ENCODE results near the gene ZDHHC14. TPM values are rescaled to one million over a fixed set of nuclear protein-coding genes. Genes with fewer than 3 reads are reported as not detected.
A peak's percentile ranks its signal among the peaks of the same experiment; 100 is the strongest.

ZDHHC14 gene
- total and polyA plus RNA-seq, 4 donors: 4.3 to 18.3 (median 8.9) TPM

DNA sequence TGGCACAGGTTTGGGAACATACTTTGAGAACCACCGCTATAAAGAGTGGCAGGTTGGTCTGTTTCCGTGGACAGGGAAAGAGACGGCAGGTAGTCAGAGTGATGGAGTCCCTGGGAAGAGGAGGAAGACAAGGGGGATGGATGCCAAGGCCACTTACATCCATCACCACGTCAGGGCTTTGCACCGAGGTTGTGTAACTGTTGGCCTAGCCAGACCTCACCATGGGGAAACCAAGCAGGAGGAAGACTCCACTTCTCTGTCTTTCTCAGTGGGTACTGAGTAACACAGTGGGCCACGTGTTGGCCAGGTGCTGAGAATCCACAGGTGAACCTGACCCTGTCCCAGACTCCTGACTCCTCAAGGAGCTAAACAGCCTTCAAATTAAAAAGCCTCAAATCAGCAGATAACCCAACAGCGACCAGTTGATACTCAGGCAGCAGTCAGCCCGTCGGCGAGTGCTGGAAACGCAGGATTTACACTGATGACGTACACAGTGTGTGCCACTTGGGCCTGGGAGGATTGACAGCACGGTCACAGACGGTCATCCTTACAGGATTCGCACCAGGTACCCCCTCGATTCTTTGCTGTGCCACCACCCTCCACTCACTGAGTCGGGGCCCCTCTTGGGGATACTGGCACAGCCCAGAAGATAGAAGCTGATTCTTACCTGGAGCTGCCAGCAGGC lies 307.4 kb downstream of the ZDHHC14 start:
- Histone ChIP-seq H3K27ac (ENCODE audit: low read depth in 1 of 2, low read length in 1 of 2) (no peak overlapping the region), H3K4me1 (ENCODE audit: control insufficient read depth in 5 of 5, insufficient read depth in 5 of 5, low read length in 5 of 5) (peaks cover 0 to 7% (median 0%) of the 10 kb centered on the region in 5 donors), H3K4me3 (no peak overlapping the region), H3K27me3 (ENCODE audit: control insufficient read depth in 3 of 3, insufficient read depth in 3 of 3, low read length in 2 of 3) (no peaks in the 10 kb centered on the region), H3K9me3 (ENCODE audit: control insufficient read depth in 4 of 4, insufficient read depth in 3 of 4, low read length in 3 of 4) (no peaks in the 10 kb centered on the region), H3K9ac (ENCODE audit: insufficient read depth in 1 of 2, low read length in 2 of 2) (no peak overlapping the region), H3K36me3 (ENCODE audit: control insufficient read depth in 4 of 4, insufficient read depth in 4 of 4, low read length in 4 of 4) (no peaks in the 10 kb centered on the region)
- WGBS, 2 donors: 73 to 80% methylated on average over 17 of the region's 17 CpGs
- TF ChIP-seq, protein P1, sequence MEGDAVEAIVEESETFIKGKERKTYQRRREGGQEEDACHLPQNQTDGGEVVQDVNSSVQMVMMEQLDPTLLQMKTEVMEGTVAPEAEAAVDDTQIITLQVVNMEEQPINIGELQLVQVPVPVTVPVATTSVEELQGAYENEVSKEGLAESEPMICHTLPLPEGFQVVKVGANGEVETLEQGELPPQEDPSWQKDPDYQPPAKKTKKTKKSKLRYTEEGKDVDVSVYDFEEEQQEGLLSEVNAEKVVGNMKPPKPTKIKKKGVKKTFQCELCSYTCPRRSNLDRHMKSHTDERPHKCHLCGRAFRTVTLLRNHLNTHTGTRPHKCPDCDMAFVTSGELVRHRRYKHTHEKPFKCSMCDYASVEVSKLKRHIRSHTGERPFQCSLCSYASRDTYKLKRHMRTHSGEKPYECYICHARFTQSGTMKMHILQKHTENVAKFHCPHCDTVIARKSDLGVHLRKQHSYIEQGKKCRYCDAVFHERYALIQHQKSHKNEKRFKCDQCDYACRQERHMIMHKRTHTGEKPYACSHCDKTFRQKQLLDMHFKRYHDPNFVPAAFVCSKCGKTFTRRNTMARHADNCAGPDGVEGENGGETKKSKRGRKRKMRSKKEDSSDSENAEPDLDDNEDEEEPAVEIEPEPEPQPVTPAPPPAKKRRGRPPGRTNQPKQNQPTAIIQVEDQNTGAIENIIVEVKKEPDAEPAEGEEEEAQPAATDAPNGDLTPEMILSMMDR (IDR thresholded peaks at IDR 0.05; ENCODE audit: control extremely low read depth, extremely low read depth): no peak
- DNase-seq: no peak
- ATAC-seq (ENCODE audit: insufficient read depth, low FRiP score): no peak

DNA sequence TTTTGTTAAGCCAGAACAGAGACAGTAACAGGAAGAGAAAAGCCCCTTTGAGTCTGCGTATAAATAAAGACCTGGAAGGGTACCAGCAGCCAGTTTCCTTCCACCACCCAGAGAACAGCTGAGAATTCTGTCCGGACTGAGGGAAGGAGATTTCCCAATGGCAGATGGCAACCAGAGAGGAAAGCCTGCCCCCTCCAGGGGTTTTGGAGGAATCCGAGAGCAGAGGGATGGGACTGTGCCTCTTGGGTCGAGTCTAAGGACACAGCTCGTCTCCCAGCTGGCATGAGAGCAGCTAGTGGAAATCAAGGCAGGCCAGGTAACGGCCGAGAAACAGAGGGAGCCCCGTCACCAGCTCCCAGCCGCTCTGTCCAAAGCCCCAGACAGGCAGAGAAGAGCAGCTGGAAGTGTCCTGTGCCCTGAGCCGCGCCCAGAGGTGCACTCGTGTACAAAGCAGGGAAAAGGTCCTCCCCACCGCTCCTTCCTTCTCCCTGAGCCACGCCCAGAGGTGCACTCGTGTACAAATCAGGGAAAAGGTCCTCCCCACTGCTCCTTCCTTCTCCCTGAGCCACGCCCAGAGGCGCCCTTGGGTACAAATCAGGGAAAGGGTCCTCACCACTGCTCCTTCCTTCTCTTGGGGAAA lies 308.1 kb downstream of the ZDHHC14 start:
- Histone ChIP-seq H3K9me3 (ENCODE audit: control insufficient read depth in 4 of 4, insufficient read depth in 3 of 4, low read length in 3 of 4) (no peaks in the 10 kb centered on the region), H3K9ac (ENCODE audit: insufficient read depth in 1 of 2, low read length in 2 of 2) (no peak overlapping the region), H3K36me3 (ENCODE audit: control insufficient read depth in 4 of 4, insufficient read depth in 4 of 4, low read length in 4 of 4) (no peaks in the 10 kb centered on the region), H3K27ac (ENCODE audit: low read depth in 1 of 2, low read length in 1 of 2) (no peak overlapping the region), H3K4me1 (ENCODE audit: control insufficient read depth in 5 of 5, insufficient read depth in 5 of 5, low read length in 5 of 5) (peaks cover 0 to 7% (median 0%) of the 10 kb centered on the region in 5 donors), H3K27me3 (ENCODE audit: control insufficient read depth in 3 of 3, insufficient read depth in 3 of 3, low read length in 2 of 3) (no peaks in the 10 kb centered on the region), H3K4me3 (no peak overlapping the region)
- DNase-seq (peak; percentile 62 to 87 (median 81)), ATAC-seq (ENCODE audit: insufficient read depth, low FRiP score) (no peak)
- TF ChIP-seq, protein P1 (IDR thresholded peaks at IDR 0.05; ENCODE audit: control extremely low read depth, extremely low read depth): no peak
- WGBS, 2 donors: 60 to 64% methylated on average over 17 of the region's 17 CpGs

DNA sequence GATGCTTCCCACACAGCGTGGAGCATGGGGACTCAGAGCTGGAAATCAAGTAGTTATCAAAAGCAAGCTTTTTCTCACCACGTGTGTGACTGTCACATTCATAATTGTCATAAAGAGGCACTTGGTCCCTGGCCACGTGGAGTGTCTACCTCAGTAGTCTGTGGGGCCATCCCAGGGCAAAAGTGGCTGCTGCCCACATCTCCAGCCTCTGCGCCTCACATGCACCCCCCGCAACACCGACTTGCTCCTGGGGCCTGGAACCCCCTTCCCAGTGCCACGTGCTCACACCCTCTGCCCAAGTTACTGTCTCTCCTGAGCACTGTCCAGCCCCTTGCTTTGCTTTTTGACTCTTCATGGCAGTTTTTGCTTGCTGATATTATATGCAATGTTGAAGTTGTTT lies 308.9 kb downstream of the ZDHHC14 start:
- ATAC-seq (ENCODE audit: insufficient read depth, low FRiP score): no peak
- 80 to 89% methylated on average over 7 of the region's 7 CpGs for WGBS, 2 donors
- no peak for DNase-seq

More for the DNA sequence above, 308.9 kb downstream of the ZDHHC14 start:
- H3K4me3 ChIP-seq: no peak overlapping the region
- TF ChIP-seq, protein P1 (IDR thresholded peaks at IDR 0.05; ENCODE audit: control extremely low read depth, extremely low read depth): no peak
- peaks cover 0 to 7% (median 0%) of the 10 kb centered on the region in 5 donors for H3K4me1 ChIP-seq (ENCODE audit: control insufficient read depth in 5 of 5, insufficient read depth in 5 of 5, low read length in 5 of 5)
- H3K9me3 ChIP-seq (ENCODE audit: control insufficient read depth in 4 of 4, insufficient read depth in 3 of 4, low read length in 3 of 4): no peaks in the 10 kb centered on the region
- no peak overlapping the region for H3K9ac ChIP-seq (ENCODE audit: insufficient read depth in 1 of 2, low read length in 2 of 2)
- H3K27ac ChIP-seq (ENCODE audit: low read depth in 1 of 2, low read length in 1 of 2): no peak overlapping the region
- peaks cover 0 to 5% (median 0%) of the 10 kb centered on the region in 3 donors for H3K27me3 ChIP-seq (ENCODE audit: control insufficient read depth in 3 of 3, insufficient read depth in 3 of 3, low read length in 2 of 3)
- H3K36me3 ChIP-seq (ENCODE audit: control insufficient read depth in 4 of 4, insufficient read depth in 4 of 4, low read length in 4 of 4): no peaks in the 10 kb centered on the region

Measured in lung (tissue), 12 donors.